HG02943 (cell line): ENCODE data around the gene CBFB.
A peak's percentile ranks its signal among the peaks of the same experiment; 100 is the strongest.
"Not testable (repeated sequence)": the region's sequence is repeated elsewhere in the genome, so short reads cannot be mapped to it uniquely, and the experiment has no call there.

ENCODE experiments used
- ATAC-seq: cut with Tn5 transposase; IDR thresholded peaks from one replicate; pipeline ENCODE4 v1.9.1; 2021; ENCODE audit warnings: mild to moderate bottlenecking, low read depth, moderate library complexity; ENCODE audit not compliant: unreplicated experiment

The CBFB gene

GRCh38 chr16:67028696-67029253, at the start of gene CBFB:
Gene CBFB, plus strand, starts transcription at chr16:67029149. Its CDS starts 259 bp downstream, at chr16:67029408.
- peak; percentile 78 for ATAC-seq

- ATAC-seq = no peak
Observed at GRCh38 chr16:66983033-66983432, 45.9 kb upstream of the CBFB start.

- ATAC-seq = no peak
Observed at GRCh38 chr16:66984892-66985311, 44.0 kb upstream of the CBFB start.

GRCh38 chr16:66986559-66986958, 42.4 kb upstream of the CBFB start:
- ATAC-seq = no peak

- ATAC-seq = no peak
Observed at GRCh38 chr16:66988197-66988788, 40.7 kb upstream of the CBFB start, which contains the start of gene CES4A. Gene CES4A, plus strand, starts transcription at chr16:66988589. Its CDS starts 184 bp downstream, at chr16:66988773.

GRCh38 chr16:66991545-66992077, 37.3 kb upstream of the CBFB start:
- no peak for ATAC-seq

GRCh38 chr16:66993558-66993957, 35.4 kb upstream of the CBFB start:
- not testable (repeated sequence) for ATAC-seq

- no peak for ATAC-seq
Observed at GRCh38 chr16:66996324-66996982, 32.5 kb upstream of the CBFB start.

GRCh38 chr16:66996983-66997358, 32.0 kb upstream of the CBFB start:
- no peak for ATAC-seq

GRCh38 chr16:67000384-67001351, 28.3 kb upstream of the CBFB start:
- no peak for ATAC-seq

GRCh38 chr16:67001726-67002125, 27.2 kb upstream of the CBFB start:
- ATAC-seq = no peak

GRCh38 chr16:67006930-67007658, 21.9 kb upstream of the CBFB start:
- no peak for ATAC-seq

GRCh38 chr16:67009158-67009557, 19.8 kb upstream of the CBFB start:
- ATAC-seq = no peak

- no peak for ATAC-seq
Observed at GRCh38 chr16:67011274-67011673, 17.7 kb upstream of the CBFB start.

GRCh38 chr16:67013233-67013822, 15.6 kb upstream of the CBFB start:
- no peak for ATAC-seq

- ATAC-seq = no peak
Observed at GRCh38 chr16:67013823-67014633, 14.9 kb upstream of the CBFB start.

GRCh38 chr16:67014634-67015312, 14.2 kb upstream of the CBFB start:
- ATAC-seq = no peak

- no peak for ATAC-seq
Observed at GRCh38 chr16:67015313-67015731, 13.6 kb upstream of the CBFB start.
